GM19468 (cell line): ENCODE results near the gene STAU1.
"Not testable (repeated sequence)": the region's sequence is repeated elsewhere in the genome, so short reads cannot be mapped to it uniquely, and the experiment has no call there.

ENCODE experiments used
- ATAC-seq: cut with Tn5 transposase; IDR thresholded peaks from one replicate; pipeline ENCODE4 v1.9.1; 2021; ENCODE audit warnings: mild to moderate bottlenecking, moderate library complexity, moderate number of reproducible peaks; ENCODE audit not compliant: unreplicated experiment; ENCODE audit errors: extremely low read depth

STAU1 gene

DNA sequence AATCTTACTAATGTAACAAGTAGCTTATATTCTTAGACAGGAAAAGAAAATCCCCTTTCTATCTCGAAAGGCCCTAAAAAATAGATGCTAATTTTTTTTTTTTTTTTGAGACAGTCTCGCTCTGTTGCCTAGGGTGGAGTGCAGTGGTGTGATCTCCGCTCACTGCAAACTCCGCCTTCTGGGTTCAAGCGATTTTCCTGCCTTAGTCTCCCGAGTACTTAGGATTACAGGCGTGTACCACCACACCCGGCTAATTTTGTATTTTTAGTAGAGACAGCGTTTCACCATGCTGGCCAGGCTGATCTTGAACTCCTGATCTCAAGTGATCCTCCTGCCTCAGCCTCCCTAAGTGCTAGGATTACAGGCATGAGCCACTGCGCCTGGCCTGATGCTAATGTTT is 19.3 kb downstream of the STAU1 start:
- ATAC-seq: not testable (repeated sequence)

DNA sequence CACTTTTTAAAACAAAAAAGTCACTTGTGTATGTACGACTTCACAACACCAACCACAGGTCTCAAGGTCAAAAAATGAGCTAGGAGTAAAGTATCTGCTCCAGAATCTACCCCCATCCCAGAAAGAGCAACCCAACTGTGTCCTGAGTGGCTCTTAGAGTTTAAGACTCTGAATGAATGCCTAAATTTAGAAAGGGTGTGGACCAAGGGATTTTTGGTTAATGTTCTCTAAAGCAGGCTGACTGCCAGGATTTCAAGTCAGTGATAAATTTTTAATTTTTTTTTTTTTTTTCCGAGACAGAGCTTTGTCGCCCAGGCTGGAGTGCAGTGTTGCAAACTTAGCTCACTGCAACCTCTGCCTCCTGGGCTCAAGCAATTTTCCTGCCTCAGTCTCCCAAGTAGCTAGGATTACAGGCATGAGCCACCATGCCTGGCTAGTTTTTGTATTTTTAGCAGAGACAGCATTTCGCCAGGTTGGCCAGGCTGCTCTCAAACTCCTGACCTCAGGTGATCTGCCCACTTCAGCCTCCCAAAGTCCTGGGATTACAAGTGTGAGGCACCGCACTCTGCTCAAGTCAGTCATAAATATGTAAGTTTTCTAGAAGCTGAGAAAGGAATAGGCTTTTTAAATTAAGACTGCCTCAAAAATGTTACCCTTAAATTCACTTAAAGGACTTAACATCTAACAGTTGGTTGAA is 20.2 kb downstream of the STAU1 start:
- ATAC-seq: no peak

DNA sequence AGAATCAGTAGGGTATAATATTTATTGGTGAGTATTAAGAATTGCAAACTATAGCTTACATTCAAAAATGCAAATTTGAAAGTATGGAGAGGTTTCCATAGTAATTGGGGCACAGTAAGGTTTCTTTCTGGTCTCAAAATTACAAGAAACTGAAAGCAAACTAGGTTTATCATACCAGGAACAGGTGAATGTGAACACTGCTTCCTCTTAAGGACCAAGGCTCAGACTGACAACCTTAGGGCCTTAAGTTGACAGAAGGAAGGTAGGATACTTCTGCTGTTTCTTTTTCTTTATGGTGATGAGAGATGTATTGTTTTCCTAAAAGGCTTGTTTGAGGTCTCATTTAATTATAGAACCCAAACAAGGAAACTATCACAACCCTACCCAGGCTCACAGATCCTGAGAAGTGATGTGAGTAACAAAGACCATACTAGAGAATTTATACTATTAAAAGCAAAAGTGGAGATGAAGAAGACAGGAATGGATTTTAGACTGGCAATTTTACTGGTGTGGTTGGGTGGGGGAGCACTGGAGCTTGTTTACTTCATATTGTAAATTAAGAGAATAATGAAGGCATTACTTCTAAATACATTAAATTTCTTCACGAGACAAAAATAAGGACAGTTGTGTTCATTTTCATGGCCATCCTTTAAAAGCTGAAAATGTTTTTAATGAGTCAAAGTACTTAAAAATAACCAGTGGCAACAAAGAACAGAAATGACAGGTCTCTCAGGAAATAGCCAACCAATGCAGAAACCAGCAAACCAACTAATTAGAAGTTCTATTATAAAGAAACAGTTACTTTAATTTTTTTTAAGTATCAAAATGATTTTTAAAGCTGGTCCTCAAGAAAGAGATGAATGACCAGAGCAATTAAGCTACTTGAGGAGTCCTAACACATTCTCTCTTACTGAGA is 21.3 kb downstream of the STAU1 start:
- ATAC-seq: no peak

- no peak for ATAC-seq
Observed at GRCh38 chr20:49165611-49166010, 22.5 kb downstream of the STAU1 start.

DNA sequence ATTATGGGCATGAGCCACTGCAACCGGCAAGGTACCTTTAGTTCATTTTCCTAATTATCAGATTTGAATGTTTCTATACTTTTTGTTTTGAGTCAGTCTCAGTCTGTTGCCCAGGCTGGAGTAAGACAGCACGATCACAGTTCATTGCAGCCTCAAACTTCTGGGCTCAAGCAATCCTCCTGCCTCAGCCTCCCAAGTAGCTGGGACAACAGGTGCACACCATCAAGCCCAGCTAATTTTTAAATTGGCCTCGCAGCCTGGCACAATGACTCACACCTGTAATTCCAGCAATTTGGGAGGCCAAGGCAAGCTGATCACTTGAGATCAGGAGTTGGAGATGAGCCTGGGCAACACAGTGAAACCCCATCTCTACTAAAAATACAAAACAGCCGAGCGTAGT is 24.4 kb downstream of the STAU1 start:
- ATAC-seq: no peak

GRCh38 chr20:49161428-49162152 is 26.5 kb downstream of the STAU1 start:
- ATAC-seq: no peak

DNA sequence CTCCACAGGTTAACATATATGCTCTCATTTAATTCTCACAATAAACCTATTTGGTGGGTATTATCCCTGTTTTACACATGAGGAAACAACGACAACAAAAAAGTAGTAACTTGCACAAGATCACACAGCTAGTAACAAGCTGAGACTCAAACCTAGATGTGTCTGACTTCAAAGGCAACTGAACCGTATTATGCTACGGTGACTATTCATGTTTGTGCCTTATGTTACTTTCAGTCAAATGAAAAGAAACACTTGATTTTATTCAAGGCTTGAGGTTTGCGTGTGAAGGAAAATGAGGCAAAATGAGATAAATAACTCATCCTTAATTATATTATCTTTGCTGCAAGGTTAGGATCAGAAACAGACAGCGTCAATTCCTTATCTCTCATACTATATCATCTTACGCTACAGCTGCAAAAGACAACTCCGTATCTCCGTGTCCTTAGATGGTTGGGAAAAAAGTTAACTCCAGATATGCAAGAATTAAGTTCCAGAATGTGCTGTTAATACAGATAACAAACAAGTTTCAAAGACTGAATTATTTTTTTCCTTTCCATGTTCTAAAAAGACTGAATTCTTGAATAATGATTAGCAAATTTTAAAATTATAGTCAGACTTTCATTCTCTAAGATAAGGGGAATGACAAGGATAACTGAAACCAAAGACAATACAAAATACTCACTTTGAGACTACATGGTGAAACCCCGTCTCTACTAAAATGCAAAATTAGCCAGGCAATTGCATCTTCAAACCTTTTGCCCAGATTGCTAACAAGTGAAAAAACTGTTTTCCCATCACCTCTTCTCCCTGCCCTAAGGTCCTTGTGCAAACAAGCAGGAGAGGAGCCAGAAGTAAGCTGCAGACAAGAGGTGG is 27.8 kb downstream of the STAU1 start:
- ATAC-seq: no peak

DNA sequence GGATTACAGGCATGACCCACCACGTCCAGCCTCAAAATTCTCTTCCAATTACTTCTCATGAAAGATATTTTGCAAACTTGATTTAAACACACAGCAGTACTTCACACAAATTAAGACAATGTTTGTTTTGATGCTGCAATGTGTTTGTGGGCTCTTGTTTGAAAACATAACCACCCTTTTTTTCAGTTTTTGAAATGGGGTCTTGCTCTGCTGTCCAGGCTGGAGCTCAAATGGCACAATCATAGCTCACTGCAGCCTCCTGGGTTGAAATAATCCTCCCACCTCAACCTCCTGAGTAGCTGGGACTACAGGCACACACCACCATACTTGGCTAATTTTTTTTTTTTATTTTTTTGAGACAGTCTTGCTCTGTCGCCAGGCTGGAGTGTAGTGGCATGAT is 31.0 kb downstream of the STAU1 start:
- no peak for ATAC-seq

- ATAC-seq: no peak
Observed at GRCh38 chr20:49156481-49156880, 31.7 kb downstream of the STAU1 start.

DNA sequence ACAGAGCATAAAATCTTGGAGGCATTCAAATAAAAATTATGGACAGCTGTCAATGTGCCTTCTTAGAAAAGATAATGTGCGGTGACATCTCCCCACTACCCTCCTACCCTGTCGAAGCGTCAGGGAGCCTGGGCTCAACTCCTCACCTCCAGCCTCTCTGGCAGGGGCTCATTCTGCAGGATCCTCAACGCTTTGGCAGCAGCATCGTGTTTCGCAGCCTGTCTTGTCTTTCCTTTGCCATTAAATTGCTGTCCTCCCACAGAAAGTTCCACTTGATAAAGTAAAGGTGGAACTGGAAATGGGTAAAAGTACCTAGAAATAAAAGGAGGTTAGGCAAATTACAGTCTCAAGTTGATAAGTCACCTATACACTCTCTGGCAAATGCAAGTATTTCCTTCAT is 36.7 kb downstream of the STAU1 start:
- ATAC-seq: no peak

DNA sequence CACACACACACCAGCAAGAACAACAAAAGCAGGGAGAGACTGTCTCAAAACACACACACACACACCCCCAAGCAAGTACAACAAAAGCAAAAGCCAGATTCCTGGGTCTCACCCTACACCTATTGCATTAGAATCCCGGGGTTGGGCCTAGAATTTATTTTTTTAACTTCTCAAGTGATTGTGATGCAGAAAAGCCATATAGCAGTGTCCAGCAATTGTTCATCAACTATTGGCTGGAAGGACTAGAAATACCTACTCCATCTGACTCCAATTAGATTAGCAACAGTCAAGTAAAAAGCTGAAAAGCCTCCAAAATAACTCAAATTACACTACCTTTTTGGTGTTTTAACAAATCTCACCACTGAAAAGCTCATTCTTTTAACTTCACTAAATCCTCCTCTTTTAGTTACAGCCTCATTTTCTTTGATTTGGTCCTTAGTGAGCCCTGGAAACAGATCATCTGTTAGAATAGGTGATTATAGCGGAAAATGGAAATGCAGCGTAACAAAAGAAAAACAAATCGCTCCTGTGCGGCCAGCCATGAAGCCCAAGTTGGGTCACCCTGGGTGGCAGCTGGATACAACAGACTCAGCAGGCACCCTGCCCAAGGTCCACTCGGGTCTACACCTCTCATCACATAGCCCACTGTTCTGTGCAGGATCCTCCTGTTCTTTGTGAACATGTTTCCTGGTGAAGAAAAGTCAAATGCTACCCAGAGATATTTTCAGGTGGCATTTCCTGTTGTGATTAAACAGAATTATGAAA is 38.7 kb downstream of the STAU1 start:
- no peak for ATAC-seq

DNA sequence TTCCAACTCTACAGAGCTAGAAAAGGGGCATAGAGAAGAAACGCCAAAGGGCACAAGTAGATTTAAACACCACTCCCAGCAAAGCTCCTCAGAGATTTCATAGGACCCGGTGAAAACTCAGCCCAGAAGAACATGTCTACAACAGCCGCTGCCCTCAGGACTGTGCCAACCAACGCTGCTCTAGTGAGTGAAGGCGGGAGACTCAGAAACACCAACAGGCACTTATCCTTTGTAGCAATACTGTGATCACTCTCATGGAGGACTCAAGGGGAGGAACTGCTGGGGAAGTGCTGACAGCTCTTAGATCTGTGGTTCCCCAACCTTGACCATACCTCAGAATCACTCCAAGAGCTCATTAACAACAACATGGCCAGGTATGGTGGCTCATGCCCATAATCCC is 39.5 kb downstream of the STAU1 start:
- ATAC-seq: no peak

- no peak for ATAC-seq
Observed at GRCh38 chr20:49147296-49147695, 40.8 kb downstream of the STAU1 start.

DNA sequence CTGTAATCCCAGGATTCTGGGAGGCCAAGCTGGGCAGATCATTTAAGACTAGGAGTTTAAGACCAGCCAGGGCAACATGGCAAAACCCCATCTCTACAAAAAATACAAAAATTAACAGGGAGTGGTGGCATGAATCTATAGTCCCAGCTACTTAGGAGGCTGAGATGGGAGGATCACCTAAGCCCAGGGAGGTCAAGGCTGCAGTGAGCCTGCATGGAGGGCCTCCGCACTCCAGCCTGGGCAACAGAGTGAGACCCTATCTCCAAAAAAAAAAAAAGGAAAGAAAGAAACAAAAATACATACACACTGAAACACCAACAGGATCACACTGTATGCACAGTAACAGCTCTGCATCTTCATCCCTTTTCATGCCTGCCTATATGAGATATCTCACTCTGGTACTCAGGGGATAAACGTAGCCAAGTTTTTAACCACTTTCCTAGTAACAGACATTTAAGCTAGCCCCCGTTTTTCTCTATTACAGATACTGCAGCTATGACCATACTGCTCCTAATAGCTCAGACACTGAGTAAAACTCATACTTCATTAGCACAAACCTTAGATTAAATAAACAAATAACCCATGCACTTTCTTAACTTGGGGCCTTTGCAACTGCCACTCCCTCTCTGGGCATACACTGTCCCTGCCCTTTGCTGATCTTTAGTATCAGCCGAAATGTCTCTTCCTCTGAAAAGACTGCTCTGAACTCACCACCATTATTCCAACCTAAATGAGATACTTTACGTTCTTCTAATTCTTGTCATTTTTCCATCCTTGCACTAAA is 41.5 kb downstream of the STAU1 start:
- no peak for ATAC-seq

GRCh38 chr20:49140834-49141233 is 47.3 kb downstream of the STAU1 start:
- ATAC-seq: no peak

DNA sequence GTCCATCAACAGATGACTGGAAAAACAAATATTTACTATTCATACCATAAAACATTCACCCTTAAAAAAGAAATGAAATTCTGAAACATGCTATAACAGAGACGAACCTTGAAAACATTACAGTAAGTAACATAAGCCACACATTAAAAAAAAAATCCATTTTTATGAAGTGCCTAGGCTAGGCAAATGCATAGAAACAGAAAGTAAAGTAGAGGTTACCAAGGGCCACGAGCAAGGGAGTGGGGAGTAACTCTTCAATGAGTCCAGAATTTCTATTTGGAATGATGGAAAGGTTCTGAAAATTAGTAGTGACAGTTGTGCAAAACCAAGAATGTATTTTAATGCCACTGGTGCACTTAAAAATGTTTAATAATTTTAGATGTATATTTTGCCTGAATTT is 47.7 kb downstream of the STAU1 start:
- no peak for ATAC-seq

DNA sequence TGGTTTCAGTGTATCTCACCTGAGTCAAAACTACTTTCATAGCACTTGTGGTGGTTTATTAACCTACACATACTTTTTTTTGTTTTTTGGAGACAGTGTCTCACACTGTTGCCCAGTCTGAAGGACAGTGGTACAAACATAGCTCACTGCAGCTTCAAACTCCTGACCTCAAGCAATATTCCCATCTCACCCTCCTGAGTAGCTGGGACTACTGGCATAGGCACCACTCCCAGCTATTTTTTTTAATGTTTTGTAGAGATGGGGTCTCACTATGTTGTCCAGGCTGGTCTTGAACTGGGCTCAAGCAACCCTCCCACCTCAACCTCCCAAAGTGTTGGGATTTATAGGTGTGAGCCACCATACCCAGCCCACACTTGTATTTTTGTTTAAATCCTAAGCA is 49.7 kb downstream of the STAU1 start:
- ATAC-seq: no peak

- ATAC-seq: no peak
Observed at GRCh38 chr20:49136817-49137571, 51.1 kb downstream of the STAU1 start.
